Measurements from ENCODE around the gene LSAMP.

LSAMP gene

GRCh38 chr3:116238846-116239565, 206.3 kb downstream of the LSAMP start:
- H3K4me3 ChIP-seq (ENCODE audit: low read depth, low read length), result no peak overlapping the region
- CTCF ChIA-PET, result no interaction called here
- H3K9me3 ChIP-seq (ENCODE audit: control insufficient read depth, insufficient read depth, low read depth, low read length), result no peaks in the 10 kb centered on the region
- no peaks in the 10 kb centered on the region for H3K4me1 ChIP-seq (ENCODE audit: control insufficient read depth, insufficient read depth, low read length)
- no peak overlapping the region for H3K27ac ChIP-seq (ENCODE audit: extremely low read depth, low read depth, low read length)
- POLR2A ChIA-PET, result no interaction called here
- H3K36me3 ChIP-seq (ENCODE audit: control insufficient read depth in 2 of 2, insufficient read depth in 1 of 2, low read length in 2 of 2), result no peaks in the 10 kb centered on the region
- TF ChIP-seq ZNF785 (tag by site-specific recombination; IDR thresholded peaks at IDR 0.05) (no peak), ZBTB21 (tag by site-specific recombination; IDR thresholded peaks at IDR 0.05) (no peak), ZNF391 (tag by site-specific recombination; IDR thresholded peaks at IDR 0.05; ENCODE audit: borderline replicate concordance, low read depth) (no peak), KLF9 (tag by site-specific recombination; IDR thresholded peaks at IDR 0.05; ENCODE audit: low read depth) (no peak), ZNF449 (tag by site-specific recombination; IDR thresholded peaks at IDR 0.05) (no peak), ZSCAN5A (tag by site-specific recombination; IDR thresholded peaks at IDR 0.05) (no peak), PRDM2 (tag by site-specific recombination; IDR thresholded peaks at IDR 0.05; ENCODE audit: borderline replicate concordance) (no peak), ZNF792 (tag by site-specific recombination; IDR thresholded peaks at IDR 0.05) (no peak), ZSCAN16 (tag by site-specific recombination; IDR thresholded peaks at IDR 0.05) (no peak), ZNF2 (tag by site-specific recombination; IDR thresholded peaks at IDR 0.05) (no peak), ZNF658 (tag by site-specific recombination; IDR thresholded peaks at IDR 0.05) (no peak), RBAK (tag by site-specific recombination; IDR thresholded peaks at IDR 0.05) (no peak), ZNF138 (tag by site-specific recombination; IDR thresholded peaks at IDR 0.05; ENCODE audit: borderline replicate concordance) (no peak), ZBTB7A (tag by site-specific recombination; IDR thresholded peaks at IDR 0.05; ENCODE audit: low read depth) (no peak), ZNF544 (tag by site-specific recombination; IDR thresholded peaks at IDR 0.05) (no peak), PRDM4 (tag by site-specific recombination; IDR thresholded peaks at IDR 0.05) (no peak), ZNF626 (tag by site-specific recombination; IDR thresholded peaks at IDR 0.05) (no peak), ZNF221 (tag by site-specific recombination; IDR thresholded peaks at IDR 0.05; ENCODE audit: borderline replicate concordance) (no peak), TCF7L2 (IDR thresholded peaks at IDR 0.05; ENCODE audit: borderline replicate concordance, low read depth, low read length) (no peak)
- TF ChIP-seq, protein P1, sequence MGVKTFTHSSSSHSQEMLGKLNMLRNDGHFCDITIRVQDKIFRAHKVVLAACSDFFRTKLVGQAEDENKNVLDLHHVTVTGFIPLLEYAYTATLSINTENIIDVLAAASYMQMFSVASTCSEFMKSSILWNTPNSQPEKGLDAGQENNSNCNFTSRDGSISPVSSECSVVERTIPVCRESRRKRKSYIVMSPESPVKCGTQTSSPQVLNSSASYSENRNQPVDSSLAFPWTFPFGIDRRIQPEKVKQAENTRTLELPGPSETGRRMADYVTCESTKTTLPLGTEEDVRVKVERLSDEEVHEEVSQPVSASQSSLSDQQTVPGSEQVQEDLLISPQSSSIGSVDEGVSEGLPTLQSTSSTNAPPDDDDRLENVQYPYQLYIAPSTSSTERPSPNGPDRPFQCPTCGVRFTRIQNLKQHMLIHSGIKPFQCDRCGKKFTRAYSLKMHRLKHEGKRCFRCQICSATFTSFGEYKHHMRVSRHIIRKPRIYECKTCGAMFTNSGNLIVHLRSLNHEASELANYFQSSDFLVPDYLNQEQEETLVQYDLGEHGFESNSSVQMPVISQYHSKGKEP (tag by site-specific recombination; IDR thresholded peaks at IDR 0.05), result no peak
